Osteocyte (in vitro differentiated cells): Measurements from ENCODE around the gene AQP11. TPM values are rescaled to one million over a fixed set of nuclear protein-coding genes. Genes with fewer than 3 reads are reported as not detected.
"Not testable (repeated sequence)": the region's sequence is repeated elsewhere in the genome, so short reads cannot be mapped to it uniquely, and the experiment has no call there.

ENCODE experiments used
- DNase-seq: peaks from one replicate; pipeline ENCODE4 v3.0.0; 2021; ENCODE audit warnings: mixed read lengths; ENCODE audit not compliant: unreplicated experiment; ENCODE audit errors: extremely low spot score
- H3K27ac Mint-ChIP-seq: one replicate; pipeline ENCODE4 v1.8.0; 2021; ENCODE audit warnings: mild to moderate bottlenecking, mixed read lengths; ENCODE audit not compliant: unreplicated experiment
- H3K27me3 Mint-ChIP-seq: one replicate; pipeline ENCODE4 v1.8.0; 2021; ENCODE audit warnings: mixed read lengths; ENCODE audit not compliant: unreplicated experiment
- H3K36me3 Mint-ChIP-seq: one replicate; pipeline ENCODE4 v1.8.0; 2021; ENCODE audit warnings: mixed read lengths; ENCODE audit not compliant: unreplicated experiment
- H3K4me1 Mint-ChIP-seq: one replicate; pipeline ENCODE4 v1.8.0; 2021; ENCODE audit warnings: mixed read lengths; ENCODE audit not compliant: unreplicated experiment
- H3K4me3 Mint-ChIP-seq: one replicate; pipeline ENCODE4 v1.8.0; 2021; ENCODE audit warnings: mild to moderate bottlenecking, moderate library complexity, mixed read lengths; ENCODE audit not compliant: unreplicated experiment
- H3K9me3 Mint-ChIP-seq: one replicate; pipeline ENCODE4 v1.8.0; 2021; ENCODE audit warnings: mixed read lengths; ENCODE audit not compliant: unreplicated experiment
- total RNA-seq: library from RNA; stranded (reverse); gene quantifications from 2 replicates; pipeline ENCODE4 v1.2.1, GENCODE V29; 2021
- TF ChIP-seq, protein P1 (sequence below): fragments of 200-600 bp; sonication (generic); IDR thresholded peaks from 2 replicates; pipeline ENCODE4 v1.5.0; 2021; ENCODE audit warnings: antibody characterized with exemption, mild to moderate bottlenecking, moderate library complexity

The AQP11 gene
- total RNA-seq, 1 donor from 2014 or later, result 0.91 TPM

DNA sequence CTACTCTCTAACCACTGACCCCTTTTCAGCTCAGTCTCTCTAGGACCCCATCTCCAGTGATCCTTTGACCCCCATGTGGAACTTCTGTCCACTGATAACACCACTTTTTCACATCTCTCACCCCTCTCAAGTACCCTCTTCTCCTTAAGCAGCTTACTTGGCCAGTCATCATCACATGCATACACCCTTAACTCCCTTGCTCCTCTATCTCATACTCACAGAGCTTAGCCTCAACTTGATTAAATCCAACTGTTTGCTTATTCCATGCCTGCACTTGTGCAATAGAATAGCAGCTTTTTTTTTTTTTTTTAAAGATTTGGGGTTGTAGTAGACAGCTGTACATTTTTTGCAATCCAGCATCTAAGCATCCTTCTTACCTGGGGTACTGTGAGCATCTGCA is 22.2 kb downstream of the AQP11 start:
- no peaks in the 10 kb centered on the region for H3K27me3 Mint-ChIP-seq
- no peaks in the 10 kb centered on the region for H3K4me1 Mint-ChIP-seq
- H3K27ac Mint-ChIP-seq, result no peak overlapping the region
- H3K9me3 Mint-ChIP-seq, result no peaks in the 10 kb centered on the region
- DNase-seq, result no peak
- no peak overlapping the region for H3K4me3 Mint-ChIP-seq
- peaks cover 25% of the 10 kb centered on the region for H3K36me3 Mint-ChIP-seq
- TF ChIP-seq, protein P1, sequence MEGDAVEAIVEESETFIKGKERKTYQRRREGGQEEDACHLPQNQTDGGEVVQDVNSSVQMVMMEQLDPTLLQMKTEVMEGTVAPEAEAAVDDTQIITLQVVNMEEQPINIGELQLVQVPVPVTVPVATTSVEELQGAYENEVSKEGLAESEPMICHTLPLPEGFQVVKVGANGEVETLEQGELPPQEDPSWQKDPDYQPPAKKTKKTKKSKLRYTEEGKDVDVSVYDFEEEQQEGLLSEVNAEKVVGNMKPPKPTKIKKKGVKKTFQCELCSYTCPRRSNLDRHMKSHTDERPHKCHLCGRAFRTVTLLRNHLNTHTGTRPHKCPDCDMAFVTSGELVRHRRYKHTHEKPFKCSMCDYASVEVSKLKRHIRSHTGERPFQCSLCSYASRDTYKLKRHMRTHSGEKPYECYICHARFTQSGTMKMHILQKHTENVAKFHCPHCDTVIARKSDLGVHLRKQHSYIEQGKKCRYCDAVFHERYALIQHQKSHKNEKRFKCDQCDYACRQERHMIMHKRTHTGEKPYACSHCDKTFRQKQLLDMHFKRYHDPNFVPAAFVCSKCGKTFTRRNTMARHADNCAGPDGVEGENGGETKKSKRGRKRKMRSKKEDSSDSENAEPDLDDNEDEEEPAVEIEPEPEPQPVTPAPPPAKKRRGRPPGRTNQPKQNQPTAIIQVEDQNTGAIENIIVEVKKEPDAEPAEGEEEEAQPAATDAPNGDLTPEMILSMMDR, result no peak

DNA sequence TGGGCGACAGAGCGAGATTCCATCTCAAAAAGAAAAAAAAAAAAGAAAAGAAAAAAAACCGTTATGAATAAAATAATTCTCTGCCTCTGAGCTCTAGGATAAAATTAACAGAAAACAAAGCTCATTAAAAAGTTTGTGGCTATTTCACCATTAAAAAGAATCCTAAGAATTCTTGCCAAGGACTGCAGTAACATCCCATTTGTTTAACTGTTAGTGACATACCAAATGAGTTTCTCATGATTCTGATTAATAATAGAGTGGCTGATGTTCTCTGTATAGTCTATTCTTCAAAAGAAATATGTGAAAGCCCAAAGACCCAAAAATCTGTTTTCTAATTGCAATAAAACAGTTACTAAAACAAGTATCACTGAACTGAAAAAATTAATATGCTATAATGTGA is 28.1 kb downstream of the AQP11 start:
- H3K27me3 Mint-ChIP-seq, result no peaks in the 10 kb centered on the region
- no peak for DNase-seq

DNA sequence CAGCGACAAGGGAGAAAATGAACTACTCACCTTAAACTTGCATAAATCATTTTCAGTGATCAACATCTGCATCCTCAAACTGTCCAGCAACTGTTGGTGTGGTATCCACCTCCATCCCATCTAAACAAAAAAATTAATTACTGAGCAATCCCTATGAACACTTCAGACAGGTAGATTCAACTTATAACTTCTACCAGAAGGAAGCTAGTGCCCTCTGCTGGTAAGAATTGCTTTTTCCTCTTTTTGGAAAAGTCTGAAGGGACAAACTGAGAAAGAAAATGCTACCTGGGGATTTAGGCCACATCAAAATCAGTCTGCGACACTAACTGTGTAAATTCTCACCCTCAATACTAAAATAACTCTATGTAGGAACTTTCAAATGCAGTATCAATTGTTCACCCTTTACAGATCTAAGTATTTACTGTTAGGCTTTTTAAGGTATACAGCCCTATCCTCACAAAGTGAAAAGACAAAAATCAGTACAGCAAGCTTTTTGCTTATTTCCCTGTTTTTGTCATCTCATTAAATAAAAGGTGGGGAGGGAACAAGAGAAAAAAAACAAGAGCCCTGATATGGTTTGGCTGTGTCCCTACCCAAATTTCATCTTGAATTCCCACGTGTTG is 29.9 kb downstream of the AQP11 start:
- TF ChIP-seq, protein P1, result peak; percentile 76
- Mint-ChIP-seq H3K4me1 (no peaks in the 10 kb centered on the region), H3K9me3 (no peaks in the 10 kb centered on the region), H3K36me3 (peaks cover 40% of the 10 kb centered on the region), H3K4me3 (no peak overlapping the region), H3K27ac (no peak overlapping the region), H3K27me3 (no peaks in the 10 kb centered on the region)
- DNase-seq, result no peak

More for the DNA sequence above, 28.1 kb downstream of the AQP11 start:
- TF ChIP-seq, protein P1, result no peak
- H3K4me3 Mint-ChIP-seq, result no peak overlapping the region
- no peaks in the 10 kb centered on the region for H3K4me1 Mint-ChIP-seq
- H3K27ac Mint-ChIP-seq, result no peak overlapping the region
- peaks cover 36% of the 10 kb centered on the region for H3K36me3 Mint-ChIP-seq
- H3K9me3 Mint-ChIP-seq, result no peaks in the 10 kb centered on the region

DNA sequence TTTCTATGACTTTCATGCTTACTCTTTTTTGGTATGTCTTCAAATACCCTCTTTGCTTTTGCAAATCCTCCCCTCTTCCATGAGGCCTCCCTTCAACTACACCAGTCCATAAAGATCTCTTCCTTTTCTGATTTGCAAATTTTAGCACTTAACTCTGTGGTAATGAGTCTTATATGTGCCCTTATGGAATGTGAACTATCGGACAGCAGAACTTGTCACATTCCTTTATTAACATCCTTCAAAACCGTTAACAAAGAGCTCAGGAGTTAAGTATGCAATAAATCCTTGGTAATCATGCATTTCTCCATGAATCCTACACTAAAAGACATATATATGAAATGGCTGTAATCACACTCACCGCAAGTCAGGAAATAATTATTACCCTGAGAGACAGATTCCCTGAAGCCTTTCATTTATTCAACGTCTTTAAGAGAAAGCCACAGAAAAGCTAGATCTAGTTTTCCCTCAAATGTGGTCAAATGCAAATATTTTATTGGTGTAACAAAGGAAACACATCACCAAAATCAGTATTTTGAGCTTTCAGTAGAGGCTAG is 40.5 kb downstream of the AQP11 start:
- H3K27me3 Mint-ChIP-seq, result no peaks in the 10 kb centered on the region
- no peak for DNase-seq
- no peak overlapping the region for H3K4me3 Mint-ChIP-seq
- TF ChIP-seq, protein P1, result no peak
- peaks cover 11% of the 10 kb centered on the region for H3K4me1 Mint-ChIP-seq
- peaks cover 12% of the 10 kb centered on the region for H3K36me3 Mint-ChIP-seq
- no peak overlapping the region for H3K27ac Mint-ChIP-seq
- no peaks in the 10 kb centered on the region for H3K9me3 Mint-ChIP-seq

DNA sequence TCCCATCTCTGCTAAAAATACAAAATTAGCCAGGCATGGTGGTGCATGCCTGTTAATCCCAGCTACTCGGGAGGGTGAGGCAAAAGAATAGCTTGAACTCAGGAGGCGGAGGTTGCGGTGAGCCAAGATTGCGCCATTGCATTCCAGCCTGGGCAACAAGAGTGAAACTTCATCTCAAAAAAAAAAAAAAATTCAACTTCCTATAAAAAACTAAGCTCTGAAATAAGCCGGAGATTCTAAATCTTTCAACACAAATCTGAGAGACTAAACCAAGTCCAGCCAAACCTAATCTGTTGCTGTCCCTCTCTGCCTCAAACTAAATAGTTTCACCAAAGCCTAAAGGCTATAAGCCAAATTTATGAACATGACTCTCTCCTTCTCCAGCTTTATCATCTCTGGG is 44.2 kb downstream of the AQP11 start:
- not testable (repeated sequence) for H3K9me3 Mint-ChIP-seq, DNase-seq, H3K27me3 Mint-ChIP-seq, H3K36me3 Mint-ChIP-seq, H3K4me3 Mint-ChIP-seq, H3K27ac Mint-ChIP-seq
- H3K4me1 Mint-ChIP-seq, result peaks cover 34% of the 10 kb centered on the region
